Neural cell (in vitro differentiated cells): ENCODE data around the gene OTOA. TPM values are rescaled to one million over a fixed set of nuclear protein-coding genes. Genes with fewer than 3 reads are reported as not detected.
"Not testable (repeated sequence)": the region's sequence is repeated elsewhere in the genome, so short reads cannot be mapped to it uniquely, and the experiment has no call there.

Source experiments
- H2AFZ ChIP-seq: fragments of 200-600, 300-800 bp; sonication (generic), shearing (Covaris generic); 2 replicates; pipeline ENCODE4 v1.6.0; 2014; ENCODE audit warnings: low read depth, mild to moderate bottlenecking, antibody characterized with exemption, low read length, moderate library complexity
- H3F3A ChIP-seq: fragments of 200-600 bp; shearing (Covaris generic); 2 replicates; pipeline ENCODE4 v1.6.1; 2016; ENCODE audit warnings: mild to moderate bottlenecking, moderate library complexity, mixed read lengths, antibody characterized with exemption, low read length; ENCODE audit not compliant: insufficient read depth, poor library complexity, severe bottlenecking
- H3K27ac ChIP-seq: fragments of 200-600, 300-800 bp; sonication (generic), shearing (Covaris generic); 2 replicates; pipeline ENCODE4 v1.5.1; 2014; ENCODE audit warnings: mild to moderate bottlenecking, low read length, moderate library complexity
- H3K27me3 ChIP-seq: fragments of 300-800, 200-600 bp; sonication (generic), shearing (Covaris generic); 2 replicates; pipeline ENCODE4 v1.6.0; 2014; ENCODE audit warnings: mild to moderate bottlenecking, low read depth, low read length, moderate library complexity; ENCODE audit not compliant: insufficient read depth
- H3K36me3 ChIP-seq: fragments of 300-800, 200-600 bp; sonication (generic), shearing (Covaris generic); 2 replicates; pipeline ENCODE4 v1.5.1; 2014; ENCODE audit warnings: mild to moderate bottlenecking, antibody characterized with exemption, low read length, moderate library complexity; ENCODE audit not compliant: insufficient read depth
- H3K4me2 ChIP-seq: fragments of 300-800, 200-600 bp; sonication (generic), shearing (Covaris generic); 2 replicates; pipeline ENCODE4 v1.6.0; 2014; ENCODE audit warnings: mild to moderate bottlenecking, low read length
- H3K4me3 ChIP-seq: fragments of 300-800, 200-600 bp; sonication (generic), shearing (Covaris generic); 2 replicates; pipeline ENCODE4 v1.5.1; 2014; ENCODE audit warnings: mild to moderate bottlenecking, low read length, moderate library complexity
- H3K79me2 ChIP-seq: fragments of 200-600 bp; shearing (Covaris generic); replicated peaks from 2 replicates; pipeline ENCODE4 v1.6.0; 2014; ENCODE audit warnings: mild to moderate bottlenecking, low read length, moderate library complexity; ENCODE audit not compliant: insufficient read depth
- H3K9ac ChIP-seq: fragments of 300-800, 200-600 bp; sonication (generic), shearing (Covaris generic); 2 replicates; pipeline ENCODE4 v1.6.1; 2016; ENCODE audit warnings: mild to moderate bottlenecking, low read length, mixed read lengths
- H3K9me2 ChIP-seq: fragments of 200-600 bp; shearing (Covaris generic); 2 replicates; pipeline ENCODE4 v1.6.1; 2016; ENCODE audit warnings: mild to moderate bottlenecking, low read length, mixed read lengths; ENCODE audit not compliant: insufficient read depth
- H3K9me3 ChIP-seq: fragments of 200-600, 300-800 bp; sonication (generic), shearing (Covaris generic); 2 replicates; pipeline ENCODE4 v1.6.1; 2016; ENCODE audit warnings: mild to moderate bottlenecking, mixed run types, low read length, moderate library complexity, mixed read lengths
- H4K20me1 ChIP-seq: fragments of 200-600 bp; shearing (Covaris generic); 2 replicates; pipeline ENCODE4 v1.6.1; 2016; ENCODE audit warnings: mild to moderate bottlenecking, mixed run types; ENCODE audit not compliant: insufficient read depth
- EP300 ChIP-seq: fragments of 450-650 bp; conservative IDR thresholded peaks from 2 replicates; pipeline ENCODE4 v1.6.1; 2014; ENCODE audit warnings: antibody characterized with exemption, mild to moderate bottlenecking, moderate library complexity; ENCODE audit not compliant: poor library complexity, severe bottlenecking
- EZH2 ChIP-seq: fragments of 200-600, 300-800 bp; shearing (Covaris generic), sonication (generic); IDR thresholded peaks from 2 replicates; pipeline ENCODE4 v1.6.1; 2014; ENCODE audit warnings: antibody characterized with exemption, low read length, borderline replicate concordance, mild to moderate bottlenecking; ENCODE audit not compliant: insufficient read depth, poor library complexity, severe bottlenecking
- MXI1 ChIP-seq: fragments of 450-650 bp; conservative IDR thresholded peaks from 2 replicates; pipeline ENCODE4 v1.6.1; 2014; ENCODE audit warnings: antibody characterized with exemption, mild to moderate bottlenecking; ENCODE audit not compliant: poor library complexity, severe bottlenecking
- POLR2AphosphoS5 ChIP-seq: IDR thresholded peaks from 2 replicates; pipeline ENCODE4 v1.6.1; 2012
- RAD21 ChIP-seq: fragments of 450-650 bp; conservative IDR thresholded peaks from 2 replicates; pipeline ENCODE4 v1.6.1; 2014; ENCODE audit warnings: antibody characterized with exemption, mild to moderate bottlenecking, moderate library complexity
- SMC3 ChIP-seq: fragments of 450-650 bp; conservative IDR thresholded peaks from 2 replicates; pipeline ENCODE4 v1.6.1; 2014; ENCODE audit warnings: antibody characterized with exemption, mild to moderate bottlenecking, moderate library complexity; ENCODE audit not compliant: poor library complexity
- TAF1 ChIP-seq: IDR thresholded peaks from 2 replicates; pipeline ENCODE4 v1.6.1; 2012; ENCODE audit warnings: low read depth
- polyA plus RNA-seq: library from polyadenylated mRNA; depleted of rRNA; stranded (reverse); fragments of >200 nt; gene quantifications from 2 replicates; pipeline ENCODE4 v1.2.3, GENCODE V29; 2014
- TF ChIP-seq, protein P1 (sequence below): IDR thresholded peaks from 2 replicates; pipeline ENCODE4 v1.6.1; 2012; ENCODE audit warnings: borderline replicate concordance
- TF ChIP-seq, protein P2 (sequence below): fragments of 450-650 bp; IDR thresholded peaks from 2 replicates; pipeline ENCODE4 v1.5.1; 2014; ENCODE audit warnings: antibody characterized with exemption, mild to moderate bottlenecking, moderate library complexity; ENCODE audit not compliant: poor library complexity, severe bottlenecking

OTOA gene
- polyA plus RNA-seq, 1 donor from 2014 or later: 0.12 TPM

DNA sequence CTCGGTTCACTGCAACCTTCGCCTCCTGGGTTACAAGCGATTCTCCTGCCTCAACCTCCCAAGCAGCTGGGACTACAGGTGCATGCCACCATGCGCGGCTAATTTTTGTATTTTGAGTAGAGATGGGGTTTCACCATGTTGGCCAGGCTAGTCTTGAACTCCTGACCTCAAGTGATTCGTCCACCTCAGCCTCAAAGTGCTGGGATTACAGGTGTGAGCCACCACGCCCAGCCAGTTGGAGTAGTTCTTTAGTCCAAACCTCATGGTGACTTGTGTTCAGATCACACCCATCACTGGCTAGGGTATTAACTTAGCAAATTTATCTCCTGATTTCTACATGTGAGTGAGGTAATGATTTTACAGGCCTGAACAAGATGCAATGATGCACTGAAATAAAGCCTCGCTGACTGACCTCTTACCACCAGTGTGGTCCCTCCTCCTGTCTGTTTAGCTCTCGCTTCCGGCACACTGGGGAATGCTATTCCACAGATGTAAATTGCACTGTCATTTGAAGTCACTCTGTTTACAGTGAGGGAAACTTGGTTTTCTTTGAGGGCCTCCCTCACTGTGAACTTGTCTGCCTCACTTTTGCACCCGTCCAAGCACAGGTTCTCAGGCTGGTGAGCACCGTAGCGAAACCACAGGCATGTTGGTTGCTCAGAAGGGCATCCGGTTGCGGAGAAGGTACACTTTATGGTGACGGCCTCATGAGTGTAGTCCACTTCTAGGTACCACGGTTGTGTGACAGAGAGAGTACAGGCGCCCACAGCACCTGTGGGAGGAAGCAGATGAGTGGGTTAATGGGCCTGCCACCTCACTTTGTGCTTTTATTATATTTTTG, 16.8 kb upstream of the OTOA start:
- H3K9me3 ChIP-seq: no peaks in the 10 kb centered on the region
- no peak for TF ChIP-seq SMC3
- TF ChIP-seq, protein P1, sequence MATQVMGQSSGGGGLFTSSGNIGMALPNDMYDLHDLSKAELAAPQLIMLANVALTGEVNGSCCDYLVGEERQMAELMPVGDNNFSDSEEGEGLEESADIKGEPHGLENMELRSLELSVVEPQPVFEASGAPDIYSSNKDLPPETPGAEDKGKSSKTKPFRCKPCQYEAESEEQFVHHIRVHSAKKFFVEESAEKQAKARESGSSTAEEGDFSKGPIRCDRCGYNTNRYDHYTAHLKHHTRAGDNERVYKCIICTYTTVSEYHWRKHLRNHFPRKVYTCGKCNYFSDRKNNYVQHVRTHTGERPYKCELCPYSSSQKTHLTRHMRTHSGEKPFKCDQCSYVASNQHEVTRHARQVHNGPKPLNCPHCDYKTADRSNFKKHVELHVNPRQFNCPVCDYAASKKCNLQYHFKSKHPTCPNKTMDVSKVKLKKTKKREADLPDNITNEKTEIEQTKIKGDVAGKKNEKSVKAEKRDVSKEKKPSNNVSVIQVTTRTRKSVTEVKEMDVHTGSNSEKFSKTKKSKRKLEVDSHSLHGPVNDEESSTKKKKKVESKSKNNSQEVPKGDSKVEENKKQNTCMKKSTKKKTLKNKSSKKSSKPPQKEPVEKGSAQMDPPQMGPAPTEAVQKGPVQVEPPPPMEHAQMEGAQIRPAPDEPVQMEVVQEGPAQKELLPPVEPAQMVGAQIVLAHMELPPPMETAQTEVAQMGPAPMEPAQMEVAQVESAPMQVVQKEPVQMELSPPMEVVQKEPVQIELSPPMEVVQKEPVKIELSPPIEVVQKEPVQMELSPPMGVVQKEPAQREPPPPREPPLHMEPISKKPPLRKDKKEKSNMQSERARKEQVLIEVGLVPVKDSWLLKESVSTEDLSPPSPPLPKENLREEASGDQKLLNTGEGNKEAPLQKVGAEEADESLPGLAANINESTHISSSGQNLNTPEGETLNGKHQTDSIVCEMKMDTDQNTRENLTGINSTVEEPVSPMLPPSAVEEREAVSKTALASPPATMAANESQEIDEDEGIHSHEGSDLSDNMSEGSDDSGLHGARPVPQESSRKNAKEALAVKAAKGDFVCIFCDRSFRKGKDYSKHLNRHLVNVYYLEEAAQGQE: no peak
- TF ChIP-seq MXI1: no peak
- no peak for TF ChIP-seq EP300
- no peak for TF ChIP-seq POLR2AphosphoS5
- no peak for TF ChIP-seq RAD21
- H3K36me3 ChIP-seq: no peaks in the 10 kb centered on the region
- H3F3A ChIP-seq: no peaks in the 10 kb centered on the region
- no peak overlapping the region for H3K27ac ChIP-seq
- no peaks in the 10 kb centered on the region for H3K27me3 ChIP-seq
- no peaks in the 10 kb centered on the region for H3K9me2 ChIP-seq
- H2AFZ ChIP-seq: no peak overlapping the region
- no peak overlapping the region for H3K4me3 ChIP-seq
- no peaks in the 10 kb centered on the region for H3K79me2 ChIP-seq
- no peak overlapping the region for H3K4me2 ChIP-seq
- H3K9ac ChIP-seq: no peak overlapping the region
- H4K20me1 ChIP-seq: no peaks in the 10 kb centered on the region

DNA sequence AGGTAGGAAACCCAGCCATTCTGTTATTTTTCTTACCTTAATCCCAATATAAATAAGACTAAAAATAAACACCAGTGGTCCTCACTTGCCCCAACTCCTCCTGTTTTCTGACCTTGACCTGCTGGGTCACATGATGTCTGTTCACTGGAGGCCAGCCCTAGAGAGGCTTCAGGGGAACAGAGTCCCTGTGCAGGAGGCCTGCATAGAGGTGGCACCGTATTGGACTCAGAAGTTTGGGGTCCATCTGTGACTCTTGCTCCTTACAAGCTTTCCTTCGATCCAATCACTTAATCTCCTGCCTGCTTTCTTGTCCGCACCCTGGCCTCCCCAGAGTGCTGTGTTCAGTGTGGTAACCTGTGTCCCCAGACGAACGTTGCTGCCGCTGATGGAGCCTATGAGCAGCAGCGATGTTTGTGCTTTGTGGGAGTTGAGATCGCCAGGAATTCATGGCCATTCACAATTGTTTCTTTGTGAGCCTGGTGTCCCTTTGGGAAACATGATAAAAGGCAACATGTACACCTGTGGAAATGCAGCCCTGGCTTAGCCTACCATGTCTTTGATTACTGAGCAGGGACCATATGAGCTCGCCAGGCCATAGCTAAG, 16.1 kb upstream of the OTOA start:
- Histone ChIP-seq H3K79me2 (no peaks in the 10 kb centered on the region), H4K20me1 (no peaks in the 10 kb centered on the region), H3K9me2 (no peaks in the 10 kb centered on the region), H3K27me3 (no peaks in the 10 kb centered on the region), H3K27ac (no peak overlapping the region), H3K4me2 (no peak overlapping the region), H3K4me3 (no peak overlapping the region), H3K36me3 (peaks cover 3% of the 10 kb centered on the region), H2AFZ (no peak overlapping the region), H3K9ac (no peak overlapping the region), H3F3A (no peaks in the 10 kb centered on the region), H3K9me3 (no peaks in the 10 kb centered on the region)
- TF ChIP-seq, protein P2, sequence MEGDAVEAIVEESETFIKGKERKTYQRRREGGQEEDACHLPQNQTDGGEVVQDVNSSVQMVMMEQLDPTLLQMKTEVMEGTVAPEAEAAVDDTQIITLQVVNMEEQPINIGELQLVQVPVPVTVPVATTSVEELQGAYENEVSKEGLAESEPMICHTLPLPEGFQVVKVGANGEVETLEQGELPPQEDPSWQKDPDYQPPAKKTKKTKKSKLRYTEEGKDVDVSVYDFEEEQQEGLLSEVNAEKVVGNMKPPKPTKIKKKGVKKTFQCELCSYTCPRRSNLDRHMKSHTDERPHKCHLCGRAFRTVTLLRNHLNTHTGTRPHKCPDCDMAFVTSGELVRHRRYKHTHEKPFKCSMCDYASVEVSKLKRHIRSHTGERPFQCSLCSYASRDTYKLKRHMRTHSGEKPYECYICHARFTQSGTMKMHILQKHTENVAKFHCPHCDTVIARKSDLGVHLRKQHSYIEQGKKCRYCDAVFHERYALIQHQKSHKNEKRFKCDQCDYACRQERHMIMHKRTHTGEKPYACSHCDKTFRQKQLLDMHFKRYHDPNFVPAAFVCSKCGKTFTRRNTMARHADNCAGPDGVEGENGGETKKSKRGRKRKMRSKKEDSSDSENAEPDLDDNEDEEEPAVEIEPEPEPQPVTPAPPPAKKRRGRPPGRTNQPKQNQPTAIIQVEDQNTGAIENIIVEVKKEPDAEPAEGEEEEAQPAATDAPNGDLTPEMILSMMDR: no peak
- TF ChIP-seq TAF1: no peak
- no peak for TF ChIP-seq SMC3
- no peak for TF ChIP-seq RAD21
- TF ChIP-seq, protein P1: no peak
- TF ChIP-seq POLR2AphosphoS5: no peak
- TF ChIP-seq EP300: no peak
- TF ChIP-seq MXI1: no peak
- TF ChIP-seq EZH2: no peak

GRCh38 chr16:21649826-21650406, 13.9 kb upstream of the OTOA start:
- not testable (repeated sequence) for H3K36me3 ChIP-seq, H2AFZ ChIP-seq, H3K9ac ChIP-seq, H3F3A ChIP-seq, H3K9me2 ChIP-seq, H3K27me3 ChIP-seq, H4K20me1 ChIP-seq, H3K4me3 ChIP-seq, H3K79me2 ChIP-seq, H3K27ac ChIP-seq, H3K9me3 ChIP-seq, H3K4me2 ChIP-seq
